ENCODE measurements around the gene ABCD4. TPM values are rescaled to one million over a fixed set of nuclear protein-coding genes. Genes with fewer than 3 reads are reported as not detected.

The ABCD4 gene
- total and polyA plus RNA-seq, 2 experiments from 2014 or later: 98.7 to 121 TPM

DNA sequence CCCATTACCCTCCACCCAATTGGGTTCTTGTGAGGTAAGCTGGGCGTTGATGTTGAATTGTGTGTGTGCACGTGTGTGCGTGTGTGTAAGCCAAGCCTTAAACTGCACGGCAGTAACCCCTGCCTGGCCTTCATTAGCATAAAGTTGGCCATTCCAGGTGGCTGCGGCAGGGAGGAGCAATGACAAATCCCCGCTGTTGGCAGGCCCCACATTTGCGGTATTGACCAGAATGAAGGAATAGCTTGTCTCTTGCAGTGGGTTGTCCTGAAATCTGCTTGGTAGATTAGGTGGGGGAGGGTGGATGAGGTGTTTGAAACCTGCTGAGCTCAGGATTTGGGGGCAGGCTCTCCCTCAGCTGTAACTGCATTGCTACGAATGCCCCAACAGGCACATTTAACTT lies 56.2 kb downstream of the ABCD4 start:
- Histone ChIP-seq H3K36me3 (no peaks in the 10 kb centered on the region), H3K27me3 (peaks cover 70% of the 10 kb centered on the region), H3K4me1 (ENCODE audit: low read depth) (no peaks in the 10 kb centered on the region), H3K9me3 (ENCODE audit: low read depth) (no peaks in the 10 kb centered on the region), H3K27ac (no peak overlapping the region), H3K4me3 (no peak overlapping the region)
- no peak for DNase-seq (ENCODE audit: low read depth in 1 of 2, low spot score in 1 of 2)
- TF ChIP-seq, protein P1, sequence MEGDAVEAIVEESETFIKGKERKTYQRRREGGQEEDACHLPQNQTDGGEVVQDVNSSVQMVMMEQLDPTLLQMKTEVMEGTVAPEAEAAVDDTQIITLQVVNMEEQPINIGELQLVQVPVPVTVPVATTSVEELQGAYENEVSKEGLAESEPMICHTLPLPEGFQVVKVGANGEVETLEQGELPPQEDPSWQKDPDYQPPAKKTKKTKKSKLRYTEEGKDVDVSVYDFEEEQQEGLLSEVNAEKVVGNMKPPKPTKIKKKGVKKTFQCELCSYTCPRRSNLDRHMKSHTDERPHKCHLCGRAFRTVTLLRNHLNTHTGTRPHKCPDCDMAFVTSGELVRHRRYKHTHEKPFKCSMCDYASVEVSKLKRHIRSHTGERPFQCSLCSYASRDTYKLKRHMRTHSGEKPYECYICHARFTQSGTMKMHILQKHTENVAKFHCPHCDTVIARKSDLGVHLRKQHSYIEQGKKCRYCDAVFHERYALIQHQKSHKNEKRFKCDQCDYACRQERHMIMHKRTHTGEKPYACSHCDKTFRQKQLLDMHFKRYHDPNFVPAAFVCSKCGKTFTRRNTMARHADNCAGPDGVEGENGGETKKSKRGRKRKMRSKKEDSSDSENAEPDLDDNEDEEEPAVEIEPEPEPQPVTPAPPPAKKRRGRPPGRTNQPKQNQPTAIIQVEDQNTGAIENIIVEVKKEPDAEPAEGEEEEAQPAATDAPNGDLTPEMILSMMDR (IDR thresholded peaks at IDR 0.05; ENCODE audit: low read depth, low read length): no peak

DNA sequence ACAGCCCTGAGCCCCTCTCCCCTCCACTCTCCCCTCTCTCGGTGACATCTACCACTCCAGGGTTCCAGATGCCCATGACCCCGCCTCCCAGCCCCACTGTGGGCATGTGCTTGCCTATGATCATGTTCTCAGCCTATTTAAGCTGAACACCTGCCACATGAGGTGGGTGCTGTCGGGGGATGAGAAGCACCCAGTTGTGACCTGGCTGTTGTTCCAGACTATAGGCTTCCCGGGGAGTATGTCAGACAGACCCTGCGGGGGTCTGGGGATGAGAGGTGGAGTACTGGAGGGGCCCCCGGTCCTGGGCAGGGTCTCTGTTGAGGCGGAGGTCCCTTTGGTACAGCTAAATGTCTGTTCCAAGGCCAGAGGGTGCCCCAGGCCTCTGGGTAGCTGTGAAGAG lies 57.4 kb downstream of the ABCD4 start:
- Histone ChIP-seq H3K27me3 (peaks cover 83% of the 10 kb centered on the region), H3K4me1 (ENCODE audit: low read depth) (peaks cover 10% of the 10 kb centered on the region), H3K36me3 (no peaks in the 10 kb centered on the region), H3K4me3 (no peak overlapping the region), H3K9me3 (ENCODE audit: low read depth) (no peaks in the 10 kb centered on the region), H3K27ac (no peak overlapping the region)
- no peak for DNase-seq (ENCODE audit: low read depth in 1 of 2, low spot score in 1 of 2)
- TF ChIP-seq, protein P1 (IDR thresholded peaks at IDR 0.05; ENCODE audit: low read depth, low read length): no peak

DNA sequence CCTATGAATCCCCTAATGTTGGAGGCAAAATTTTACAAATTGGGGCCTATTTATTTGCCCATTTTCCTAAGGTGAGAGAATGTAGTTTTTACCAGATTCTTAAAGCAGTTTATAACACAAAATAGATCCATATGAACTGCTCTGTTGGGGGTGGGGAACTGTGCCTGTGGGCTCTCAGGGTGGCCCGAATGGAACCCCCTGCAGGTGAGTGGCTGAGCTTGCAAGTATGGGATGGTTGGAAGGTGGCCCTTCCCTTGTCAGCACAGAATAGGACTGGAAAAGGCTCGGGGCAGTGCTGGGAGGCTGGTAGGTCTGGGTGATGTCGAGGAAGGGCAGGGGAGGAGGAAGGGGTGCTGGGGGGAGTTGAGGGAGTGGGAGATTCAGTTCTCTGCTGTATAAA lies 58.6 kb downstream of the ABCD4 start:
- peaks cover 10% of the 10 kb centered on the region for H3K4me1 ChIP-seq (ENCODE audit: low read depth)
- no peak overlapping the region for H3K4me3 ChIP-seq
- DNase-seq (ENCODE audit: low read depth in 1 of 2, low spot score in 1 of 2): no peak
- TF ChIP-seq, protein P1 (IDR thresholded peaks at IDR 0.05; ENCODE audit: low read depth, low read length): no peak
- no peaks in the 10 kb centered on the region for H3K9me3 ChIP-seq (ENCODE audit: low read depth)
- H3K36me3 ChIP-seq: no peaks in the 10 kb centered on the region
- peaks cover 94% of the 10 kb centered on the region for H3K27me3 ChIP-seq
- no peak overlapping the region for H3K27ac ChIP-seq

DNA sequence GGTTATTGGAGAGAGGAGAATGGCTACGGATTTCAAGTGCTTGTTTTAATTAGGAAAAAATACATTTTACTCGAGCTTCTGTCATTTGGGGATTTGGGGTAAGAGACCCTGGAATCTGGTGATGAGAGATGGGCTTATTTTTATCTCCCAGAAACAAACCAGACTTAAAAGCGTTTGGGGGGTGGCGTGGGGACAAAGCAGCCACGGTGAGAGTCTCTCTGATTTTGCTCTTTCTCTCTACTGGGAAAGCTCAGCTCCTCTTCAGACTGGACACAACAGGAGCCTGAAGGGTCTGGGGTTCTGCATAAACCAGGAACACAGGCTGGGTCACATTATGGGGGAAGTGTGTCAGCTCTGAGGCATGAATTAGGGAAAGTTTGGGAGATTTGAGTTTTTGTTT lies 59.7 kb downstream of the ABCD4 start:
- Histone ChIP-seq H3K9me3 (ENCODE audit: low read depth) (no peaks in the 10 kb centered on the region), H3K27ac (no peak overlapping the region), H3K4me3 (no peak overlapping the region), H3K36me3 (no peaks in the 10 kb centered on the region), H3K4me1 (ENCODE audit: low read depth) (peaks cover 10% of the 10 kb centered on the region), H3K27me3 (peaks cover 99% of the 10 kb centered on the region)
- TF ChIP-seq, protein P1 (IDR thresholded peaks at IDR 0.05; ENCODE audit: low read depth, low read length): no peak
- no peak for DNase-seq (ENCODE audit: low read depth in 1 of 2, low spot score in 1 of 2)

DNA sequence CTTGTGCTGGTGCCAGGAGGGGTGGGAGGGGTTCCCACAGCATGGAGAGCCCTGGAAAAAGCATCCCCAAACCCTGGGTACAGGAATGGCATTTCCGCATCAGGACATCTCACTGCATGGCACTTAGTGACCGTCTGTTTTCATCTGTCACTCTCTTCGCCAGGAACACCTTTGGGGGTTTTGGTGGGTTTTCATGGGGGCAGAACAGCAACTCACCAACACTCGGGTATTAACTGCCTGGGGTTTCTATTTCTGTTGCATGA lies 60.0 kb downstream of the ABCD4 start:
- Histone ChIP-seq H3K36me3 (no peaks in the 10 kb centered on the region), H3K4me3 (no peak overlapping the region), H3K9me3 (ENCODE audit: low read depth) (no peaks in the 10 kb centered on the region), H3K27ac (no peak overlapping the region), H3K4me1 (ENCODE audit: low read depth) (peaks cover 10% of the 10 kb centered on the region), H3K27me3 (peaks cover 99% of the 10 kb centered on the region)
- TF ChIP-seq, protein P1 (IDR thresholded peaks at IDR 0.05; ENCODE audit: low read depth, low read length): no peak
- no peak for DNase-seq (ENCODE audit: low read depth in 1 of 2, low spot score in 1 of 2)
